Upper lobe of left lung (tissue), 4 donors: ENCODE data around the gene ZNF441.
A peak's percentile ranks its signal among the peaks of the same experiment; 100 is the strongest.

Experiments used
- POLR2A ChIP-seq, 4 donors: fragments of 450-650 bp; IDR thresholded peaks; one replicate each; pipeline ENCODE4 v1.5.1; 2016 to 2017; ENCODE audit warnings: antibody characterized with exemption in 4 of 4, mild to moderate bottlenecking in 2 of 4
- POLR2AphosphoS5 ChIP-seq, 2 donors: sonication (generic); formaldehyde crosslinking; IDR thresholded peaks; one replicate each; pipeline ENCODE4 v1.5.1; 2017; ENCODE audit warnings: antibody characterized with exemption in 2 of 2

DNA sequence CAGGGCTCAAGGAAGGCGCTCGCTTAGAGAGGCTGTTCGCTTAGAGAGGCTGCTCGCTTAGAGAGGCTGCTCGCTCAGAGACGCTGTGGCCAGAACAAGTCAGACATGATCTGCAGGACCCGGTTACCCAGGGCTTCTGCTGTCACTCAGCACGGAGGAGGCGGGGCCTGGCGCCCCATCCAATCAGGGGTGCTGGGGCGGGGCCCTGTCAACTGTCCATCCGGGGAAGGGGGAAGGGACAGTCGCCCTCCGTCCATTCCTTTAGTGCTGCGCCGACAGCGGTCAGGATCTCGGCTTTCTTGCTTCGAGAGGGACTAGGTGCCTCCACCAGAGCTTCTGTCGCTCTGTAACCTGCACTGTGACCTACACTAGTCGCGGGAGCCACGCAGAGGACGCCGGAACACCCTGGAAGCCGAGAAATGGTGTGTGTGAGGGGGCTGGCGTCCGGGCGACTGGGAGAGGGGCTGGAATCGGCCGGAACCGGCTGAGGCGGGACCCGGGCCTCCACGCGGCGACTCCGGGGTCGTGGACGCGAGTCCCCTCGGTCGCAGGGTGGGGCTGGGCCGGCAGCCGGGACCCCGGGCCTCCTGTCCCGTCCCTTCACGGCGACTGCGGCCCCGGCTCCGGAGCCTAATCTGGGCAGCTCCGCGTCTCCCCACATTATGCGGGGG, 47.4 kb downstream of the ZNF441 start, which contains the start of gene ZNF440:
- TF ChIP-seq POLR2A (IDR thresholded peaks at IDR 0.05) (peak in 3 of 4 donors; percentile 84 to 95 (median 90)), POLR2AphosphoS5 (IDR thresholded peaks at IDR 0.05) (peak; percentile 84 to 98)
